HS-5 (cell line): ENCODE data around the gene MICAL3.
"Not testable (repeated sequence)": the region's sequence is repeated elsewhere in the genome, so short reads cannot be mapped to it uniquely, and the experiment has no call there.

Experiments used
- DNase-seq: peaks from one replicate; pipeline ENCODE4 v3.0.0-alpha.2; 2012; ENCODE audit warnings: low read depth

MICAL3 gene

DNA sequence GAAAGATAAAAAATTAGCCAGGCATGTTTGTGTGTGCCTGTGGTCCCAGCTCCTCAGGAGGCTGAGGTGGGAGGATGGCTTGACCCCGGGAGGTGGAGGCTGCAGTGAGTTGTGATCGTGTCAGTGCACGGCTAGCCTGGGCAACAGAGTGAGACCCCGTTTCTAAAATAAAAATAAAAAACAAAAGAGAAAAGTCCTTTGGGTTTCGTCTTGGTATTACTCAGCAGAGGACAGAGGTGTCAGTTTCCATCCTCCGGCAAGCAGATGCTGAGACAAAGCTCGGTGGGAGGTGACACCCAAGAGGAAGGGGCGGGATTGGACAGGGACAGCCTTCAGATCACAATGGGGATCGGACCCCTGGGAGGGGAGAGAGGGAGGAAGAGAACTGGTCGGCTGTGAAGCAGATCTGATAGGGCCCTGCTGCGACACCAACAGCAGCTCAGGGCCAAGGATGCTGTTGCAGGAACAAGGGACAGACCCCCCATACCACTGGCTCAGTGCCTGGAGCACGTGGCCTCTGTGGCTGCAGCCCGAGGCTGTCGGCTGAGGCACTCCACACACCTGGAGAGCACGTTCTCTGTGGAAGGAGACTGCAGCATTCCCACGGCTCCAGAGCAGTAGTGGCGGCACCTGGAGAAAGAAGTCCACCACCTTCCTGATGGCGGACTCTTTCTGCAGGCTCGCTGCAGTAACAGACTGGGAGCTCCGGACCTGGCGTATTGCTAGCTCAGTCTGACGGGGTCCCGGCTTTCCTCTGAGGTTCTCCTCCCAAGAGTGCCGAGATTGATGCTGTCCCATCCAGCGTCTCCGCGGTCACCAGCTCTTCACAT, 244.9 kb downstream of the MICAL3 start:
- DNase-seq, result no peak

- no peak for DNase-seq
Observed at GRCh38 chr22:17778412-17778976, 245.9 kb downstream of the MICAL3 start.

- no peak for DNase-seq
Observed at GRCh38 chr22:17777717-17778044, 246.7 kb downstream of the MICAL3 start.

DNA sequence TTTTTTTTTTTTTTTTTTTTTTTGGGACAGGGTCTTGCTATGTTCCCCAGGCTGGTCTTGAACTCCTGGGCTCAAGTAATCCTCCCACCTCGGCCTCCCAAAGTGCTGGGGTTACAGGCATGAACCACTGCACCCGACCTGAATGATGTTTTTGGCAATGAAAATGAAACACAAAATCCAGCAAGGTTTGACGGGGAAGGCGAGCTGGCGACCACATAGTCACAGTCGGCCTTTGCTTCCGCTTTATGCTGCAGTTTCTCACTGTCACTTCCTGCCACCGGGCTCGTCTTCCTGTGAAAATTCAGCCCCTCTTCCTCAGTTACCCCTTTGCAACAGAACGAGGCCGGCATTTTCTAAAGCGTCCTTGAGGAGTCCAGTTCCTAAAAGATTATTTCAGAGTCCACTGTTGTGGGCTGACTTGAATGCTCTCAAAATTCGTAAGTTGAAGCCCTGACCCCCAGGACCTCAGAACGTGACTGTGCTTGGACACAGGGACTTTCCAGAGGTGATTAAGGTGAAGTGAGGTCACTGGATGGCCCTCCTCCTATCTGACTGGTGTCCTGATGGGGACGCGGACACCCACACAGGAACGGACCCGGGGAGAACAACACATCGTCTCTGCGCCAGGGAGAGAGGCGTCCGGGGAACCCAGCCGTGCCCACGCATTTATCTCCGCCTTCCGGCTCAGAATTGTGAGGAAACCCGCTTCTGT, 247.2 kb downstream of the MICAL3 start:
- no peak for DNase-seq

DNA sequence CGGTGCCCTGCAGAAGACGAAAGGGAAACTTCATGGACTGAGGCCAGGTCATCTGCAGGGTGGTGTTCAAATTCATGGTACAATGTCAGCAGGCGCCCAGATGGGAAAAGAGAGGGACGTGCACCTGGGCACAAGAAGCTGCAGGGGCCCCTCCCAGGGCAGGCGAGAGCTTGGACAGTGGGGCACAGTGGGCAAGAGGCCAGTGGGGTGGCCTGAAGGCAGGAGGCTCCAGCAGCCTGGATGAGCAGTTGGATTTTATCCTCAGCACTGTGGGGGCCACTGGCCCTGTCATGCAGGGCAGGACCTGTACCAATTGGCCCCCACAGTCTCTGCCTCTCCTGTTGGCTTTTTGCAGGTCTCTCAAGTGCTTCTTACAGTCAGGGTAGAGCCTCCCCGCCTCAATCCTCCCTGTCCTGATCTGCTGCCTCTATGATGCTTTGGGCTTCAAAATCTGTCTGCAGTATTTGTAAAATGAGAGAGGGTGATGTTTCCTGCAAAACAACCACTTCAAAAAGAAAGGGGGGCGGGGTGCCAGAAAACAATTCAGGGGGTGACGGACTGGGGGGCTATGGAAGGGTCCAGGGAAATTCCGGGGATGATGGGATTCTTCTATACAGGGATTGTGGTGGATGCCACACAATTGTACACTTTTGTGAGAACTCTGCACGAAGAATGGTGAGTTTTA, 248.4 kb downstream of the MICAL3 start:
- DNase-seq, result no peak

GRCh38 chr22:17774926-17775685, 249.3 kb downstream of the MICAL3 start:
- no peak for DNase-seq

GRCh38 chr22:17774206-17774925, 250.0 kb downstream of the MICAL3 start, which contains the start of gene BID:
TSS of gene BID (minus strand) at chr22:17774469. CDS start at chr22:17750116, 24,353 bp downstream.
- DNase-seq, result no peak

DNA sequence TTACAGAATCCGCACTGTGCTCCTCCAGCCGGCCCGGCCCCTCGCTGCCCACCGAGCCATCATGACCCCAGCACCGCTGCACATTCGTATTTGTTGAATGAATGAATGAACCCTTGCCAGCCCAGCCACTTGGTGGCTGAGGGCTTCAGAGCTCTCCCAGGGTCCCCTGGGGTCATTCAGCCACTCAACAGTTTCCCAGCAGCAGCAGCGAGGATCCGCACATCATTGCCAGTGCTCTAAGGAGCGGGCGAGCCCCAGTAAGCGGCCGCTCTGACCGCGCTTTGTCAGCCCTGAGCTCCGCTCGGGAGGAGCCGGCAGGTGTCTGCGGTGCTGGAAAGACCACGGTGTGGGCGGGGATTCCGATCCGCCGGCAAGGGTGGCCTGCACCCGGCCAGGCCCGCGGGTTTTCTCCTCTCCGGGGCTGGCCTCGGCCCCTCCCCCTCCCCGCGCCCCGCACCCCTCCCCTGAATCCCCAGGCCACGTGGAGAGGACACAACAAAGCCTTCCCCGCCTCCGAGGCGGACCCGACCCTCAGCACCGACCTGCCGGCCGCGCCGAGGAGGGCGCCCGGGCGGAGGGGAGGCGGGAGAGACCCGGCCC, 250.7 kb downstream of the MICAL3 start:
- DNase-seq, result no peak

- DNase-seq, result no peak
Observed at GRCh38 chr22:17772958-17773605, 251.3 kb downstream of the MICAL3 start.

DNA sequence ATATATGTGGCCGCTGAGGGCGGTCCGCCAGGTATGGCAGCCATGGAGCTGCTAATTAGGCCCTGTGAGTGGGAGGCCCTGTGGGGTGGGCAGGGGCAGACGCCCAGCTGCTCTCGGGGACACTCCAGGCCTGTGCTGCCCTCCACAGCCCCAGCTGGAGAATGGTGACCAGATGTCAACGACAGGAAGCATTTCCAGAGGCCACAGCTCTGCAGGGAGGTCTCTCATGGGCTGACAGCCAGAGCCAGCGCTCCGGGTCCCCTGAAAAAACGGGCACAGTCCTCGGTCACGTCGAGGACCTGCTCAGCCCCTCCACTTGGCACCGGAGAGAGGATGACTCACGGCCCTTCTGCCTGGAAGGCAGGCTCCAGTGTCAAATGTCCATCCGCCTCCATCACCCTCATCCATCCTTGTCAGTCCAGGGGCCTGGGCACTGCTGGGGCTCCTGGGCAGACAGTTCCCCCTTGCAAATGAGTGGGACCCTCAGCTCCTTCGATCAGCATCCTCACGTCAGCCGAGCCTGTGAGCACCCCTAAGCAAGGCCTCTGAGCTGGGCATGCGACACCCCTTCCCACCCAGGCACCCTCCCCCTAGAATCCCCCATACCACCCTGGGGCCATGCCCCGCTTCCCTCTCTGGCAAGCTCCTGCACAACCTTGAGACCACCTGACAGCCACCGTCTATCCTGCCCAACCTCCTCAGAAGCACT, 252.0 kb downstream of the MICAL3 start:
- no peak for DNase-seq

DNA sequence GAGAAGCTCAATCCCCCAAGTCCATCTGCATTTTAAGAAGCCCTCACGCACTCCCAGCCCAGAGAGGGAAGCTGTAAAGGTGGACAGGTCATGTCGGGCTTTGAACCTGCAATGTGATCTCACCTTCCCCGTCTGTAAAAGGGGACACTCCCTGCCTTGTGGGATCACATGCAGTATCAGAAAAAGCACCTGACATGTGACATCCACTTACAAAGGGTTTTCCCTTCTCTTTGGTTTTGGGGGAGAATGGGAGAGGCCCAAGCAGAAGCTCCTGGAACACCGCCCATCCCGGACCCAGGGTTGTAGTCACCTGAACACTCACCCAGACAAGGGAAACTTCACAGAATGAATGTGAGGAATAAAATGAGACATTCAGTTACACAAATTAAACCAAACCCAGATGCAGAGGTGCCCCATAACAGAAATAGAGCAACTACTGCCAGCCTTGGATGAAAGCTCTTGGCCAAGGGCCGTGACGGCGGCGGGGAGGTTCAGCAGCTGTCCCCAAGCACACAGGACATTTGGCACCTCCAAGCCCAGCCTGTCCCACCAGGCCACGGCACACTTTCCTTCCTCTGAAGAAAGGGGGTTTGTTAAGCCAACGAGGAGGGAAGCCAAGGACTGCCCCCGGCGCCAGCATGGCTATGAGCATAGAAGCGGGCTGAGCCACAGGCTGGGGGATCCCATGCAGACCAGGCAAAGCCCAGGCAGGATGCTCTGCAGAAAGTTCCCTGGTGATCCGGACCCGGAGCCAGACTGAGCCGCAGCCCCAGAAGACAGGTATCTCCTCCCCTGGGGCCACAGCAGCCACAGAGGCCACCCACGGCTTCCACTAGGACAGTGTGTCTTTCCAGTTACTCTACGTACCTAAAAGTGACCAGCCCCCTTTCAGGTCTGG, 253.9 kb downstream of the MICAL3 start:
- no peak for DNase-seq

GRCh38 chr22:17769716-17770082, 254.7 kb downstream of the MICAL3 start:
- no peak for DNase-seq

- no peak for DNase-seq
Observed at GRCh38 chr22:17769013-17769715, 255.2 kb downstream of the MICAL3 start.

DNA sequence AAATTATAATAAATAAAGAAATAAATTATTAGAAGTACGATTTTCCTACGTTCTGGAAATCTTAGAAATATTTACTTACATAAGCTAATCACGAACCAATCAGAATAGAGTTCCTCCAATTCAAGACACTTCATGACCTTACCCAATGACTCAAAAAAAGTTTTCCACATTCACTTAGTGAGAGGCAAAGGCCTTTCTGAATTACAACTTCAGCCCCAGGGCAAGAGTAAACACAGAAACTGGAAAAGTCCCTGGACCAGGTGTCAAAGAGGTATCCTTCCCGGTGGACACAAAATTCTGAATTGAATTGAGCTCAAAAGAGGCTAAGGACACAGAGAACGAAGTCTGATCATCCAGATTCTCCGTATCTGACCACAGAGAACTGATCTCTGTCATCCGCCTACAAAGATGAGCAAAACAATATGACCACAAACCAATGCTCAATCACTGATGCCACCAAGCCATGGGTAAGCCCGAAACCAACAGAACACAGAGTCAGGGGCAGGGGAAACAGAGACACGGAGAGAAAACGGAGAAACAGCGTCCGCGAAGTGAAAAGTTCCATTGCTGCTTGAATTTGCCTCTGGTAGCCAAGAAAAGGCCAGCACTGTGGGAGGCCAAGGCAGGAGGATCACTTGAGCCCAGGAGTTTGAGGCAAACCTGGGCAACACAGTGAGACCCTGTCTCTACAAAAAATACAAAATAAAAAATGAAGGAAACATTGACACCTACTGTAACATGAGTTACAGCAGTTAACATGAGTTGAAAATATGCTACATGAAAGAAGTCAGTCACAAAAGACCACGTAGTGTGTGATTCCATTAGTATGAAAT, 256.9 kb downstream of the MICAL3 start:
- no peak for DNase-seq

DNA sequence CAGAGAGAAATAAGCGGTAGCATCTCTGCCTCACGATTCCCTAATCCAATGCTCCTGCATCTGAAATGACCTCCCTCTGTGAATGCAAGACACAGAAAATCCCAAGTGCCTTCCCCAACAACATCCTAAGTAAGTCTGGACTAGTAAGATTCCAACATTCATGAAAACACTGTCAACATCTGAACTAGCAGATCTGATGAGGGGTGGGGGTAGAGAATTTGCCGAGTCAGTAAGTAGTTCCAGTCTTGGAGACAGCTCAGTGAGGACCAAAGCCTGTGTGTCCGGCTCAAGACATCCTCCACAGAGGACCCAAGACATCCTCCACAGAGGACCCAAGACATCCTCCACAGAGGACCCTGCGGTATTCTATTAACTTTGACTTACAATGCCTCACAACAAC, 259.5 kb downstream of the MICAL3 start:
- not testable (repeated sequence) for DNase-seq

GRCh38 chr22:17764036-17764435, 260.3 kb downstream of the MICAL3 start:
- no peak for DNase-seq

DNA sequence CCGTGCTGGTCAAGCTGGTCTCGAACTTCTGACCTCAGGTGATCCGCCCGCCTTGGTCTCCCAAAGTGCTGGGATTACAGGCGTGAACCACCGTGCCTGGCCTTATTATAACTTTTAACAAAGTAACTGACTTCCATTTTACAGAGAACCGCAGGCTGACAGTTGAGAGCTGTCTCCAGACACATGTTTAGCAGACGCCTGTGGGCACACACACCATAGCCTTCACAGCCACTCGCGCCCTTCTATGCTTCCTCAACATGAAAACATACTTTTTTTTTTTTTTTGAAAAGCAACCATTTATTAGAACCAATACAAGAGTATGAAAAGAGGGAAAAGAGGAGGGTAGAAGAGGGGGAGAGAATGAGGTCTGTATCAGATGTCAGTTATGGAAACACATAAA, 260.9 kb downstream of the MICAL3 start:
- DNase-seq, result not testable (repeated sequence)
